K562 (cell line): Measurements from ENCODE around the gene SLC22A1. TPM values are rescaled to one million over a fixed set of nuclear protein-coding genes. Genes with fewer than 3 reads are reported as not detected.

Experiments
- ETS2 ChIP-seq: IDR thresholded peaks from 2 replicates; pipeline ENCODE4 v1.6.1; 2016; ENCODE audit warnings: borderline replicate concordance, missing genetic modification characterization, mild to moderate bottlenecking, moderate library complexity, missing compliant biosample characterization; ENCODE audit not compliant: poor library complexity, severe bottlenecking
- HIVEP1 ChIP-seq: fragments of 250-450 bp; sonication (Bioruptor Pico); IDR thresholded peaks from 2 replicates; pipeline ENCODE4 v1.4.0; 2020; ENCODE audit warnings: mild to moderate bottlenecking
- IFI16 ChIP-seq: fragments of 250-450 bp; sonication (Bioruptor Pico); IDR thresholded peaks from 2 replicates; pipeline ENCODE4 v2.1.2; 2022; ENCODE audit warnings: mild to moderate bottlenecking, inconsistent platforms
- NFRKB ChIP-seq: fragments of 450-650 bp; IDR thresholded peaks from 2 replicates; pipeline ENCODE4 v1.6.1; 2016; ENCODE audit warnings: low read depth
- PHF21A ChIP-seq: fragments of 450-650 bp; IDR thresholded peaks from 2 replicates; pipeline ENCODE4 v1.6.1; 2017; ENCODE audit warnings: low read depth, borderline replicate concordance
- POLR2A ChIP-seq: fragments of 450-650 bp; conservative IDR thresholded peaks from 2 replicates; pipeline ENCODE4 v1.6.1; 2016
- POLR2AphosphoS5 ChIP-seq: IDR thresholded peaks from 2 replicates; pipeline ENCODE4 v1.6.1; 2011; ENCODE audit warnings: mild to moderate bottlenecking, low read depth, low read length, moderate library complexity; ENCODE audit not compliant: control insufficient read depth, insufficient read depth
- SMC3 ChIP-seq: conservative IDR thresholded peaks from 2 replicates; pipeline ENCODE4 v1.6.1; 2011; ENCODE audit warnings: low read depth, low read length, improper control_type of control experiment; ENCODE audit not compliant: insufficient read depth
- ZNF561 ChIP-seq: fragments of 450-650 bp; formaldehyde crosslinking; conservative IDR thresholded peaks from 2 replicates; pipeline ENCODE4 v1.4.0; 2020; ENCODE audit warnings: mild to moderate bottlenecking, moderate library complexity
- polyA plus RNA-seq, 8 experiments: library from polyadenylated mRNA; depleted of rRNA in 4 of 8; stranded (reverse) in 5 of 8; unstranded in 3 of 8; fragments of >200 nt; fragmentation: Nextera tagmentation in 2 of 8; fragmentation: Illumina TruSeq in 1 of 8; extraction: Ambion mirVana in 2 of 8; extraction: Trizol in 1 of 8; gene quantifications; 2 replicates each; pipeline versions ENCODE4 v1.2.1 to v1.2.3, GENCODE V29; 2011 to 2014; ENCODE audit warnings: inconsistent platforms in 1 of 8, missing spikeins in 1 of 8
- total RNA-seq, 7 experiments: library from RNA; depleted of rRNA in 6 of 7; stranded (reverse); fragments of >200 nt in 6 of 7; fragmentation: Illumina TruSeq in 2 of 7; extraction: Trizol in 2 of 7; gene quantifications; 2 replicates each; pipeline versions ENCODE4 v1.2.1 to v1.2.3, GENCODE V29; 2011 to 2021; ENCODE audit warnings: low replicate concordance in 1 of 7
- TF ChIP-seq, protein P1 (sequence below), 2 experiments: fragments of 450-650 bp; formaldehyde crosslinking in 1 of 2; IDR thresholded peaks; 2 replicates each; pipeline versions ENCODE4 v1.4.0 to v1.6.1; 2014 to 2020; ENCODE audit warnings: mild to moderate bottlenecking in 2 of 2, borderline replicate concordance in 1 of 2, low read depth in 1 of 2
- TF ChIP-seq, protein P2 (sequence below): fragments of 450-650 bp; IDR thresholded peaks from 2 replicates; pipeline ENCODE4 v1.6.1; 2016
- TF ChIP-seq, protein P3 (sequence below): fragments of 250-450 bp; sonication (Bioruptor Pico); IDR thresholded peaks from 2 replicates; pipeline ENCODE4 v1.5.1; 2021; ENCODE audit warnings: mild to moderate bottlenecking
- TF ChIP-seq, protein P4 (sequence below): fragments of 450-650 bp; IDR thresholded peaks from 2 replicates; pipeline ENCODE4 v1.6.1; 2017; ENCODE audit warnings: antibody characterized with exemption

Gene SLC22A1
- total and polyA plus RNA-seq, 9 of the 15 experiments (the other 6 are each of a cell fraction or from before 2014, with no cell fraction given), result 0.11 to 0.60 (median 0.26) TPM; not detected in 4

- no peak for TF ChIP-seq ETS2 (tag)
- TF ChIP-seq, protein P1, sequence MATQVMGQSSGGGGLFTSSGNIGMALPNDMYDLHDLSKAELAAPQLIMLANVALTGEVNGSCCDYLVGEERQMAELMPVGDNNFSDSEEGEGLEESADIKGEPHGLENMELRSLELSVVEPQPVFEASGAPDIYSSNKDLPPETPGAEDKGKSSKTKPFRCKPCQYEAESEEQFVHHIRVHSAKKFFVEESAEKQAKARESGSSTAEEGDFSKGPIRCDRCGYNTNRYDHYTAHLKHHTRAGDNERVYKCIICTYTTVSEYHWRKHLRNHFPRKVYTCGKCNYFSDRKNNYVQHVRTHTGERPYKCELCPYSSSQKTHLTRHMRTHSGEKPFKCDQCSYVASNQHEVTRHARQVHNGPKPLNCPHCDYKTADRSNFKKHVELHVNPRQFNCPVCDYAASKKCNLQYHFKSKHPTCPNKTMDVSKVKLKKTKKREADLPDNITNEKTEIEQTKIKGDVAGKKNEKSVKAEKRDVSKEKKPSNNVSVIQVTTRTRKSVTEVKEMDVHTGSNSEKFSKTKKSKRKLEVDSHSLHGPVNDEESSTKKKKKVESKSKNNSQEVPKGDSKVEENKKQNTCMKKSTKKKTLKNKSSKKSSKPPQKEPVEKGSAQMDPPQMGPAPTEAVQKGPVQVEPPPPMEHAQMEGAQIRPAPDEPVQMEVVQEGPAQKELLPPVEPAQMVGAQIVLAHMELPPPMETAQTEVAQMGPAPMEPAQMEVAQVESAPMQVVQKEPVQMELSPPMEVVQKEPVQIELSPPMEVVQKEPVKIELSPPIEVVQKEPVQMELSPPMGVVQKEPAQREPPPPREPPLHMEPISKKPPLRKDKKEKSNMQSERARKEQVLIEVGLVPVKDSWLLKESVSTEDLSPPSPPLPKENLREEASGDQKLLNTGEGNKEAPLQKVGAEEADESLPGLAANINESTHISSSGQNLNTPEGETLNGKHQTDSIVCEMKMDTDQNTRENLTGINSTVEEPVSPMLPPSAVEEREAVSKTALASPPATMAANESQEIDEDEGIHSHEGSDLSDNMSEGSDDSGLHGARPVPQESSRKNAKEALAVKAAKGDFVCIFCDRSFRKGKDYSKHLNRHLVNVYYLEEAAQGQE (IDR thresholded peaks at IDR 0.05; ENCODE audit: borderline replicate concordance), result peak; percentile 41; the same call in 1 of the 2 replicates
- TF ChIP-seq, protein P1 (CRISPR knock-in tag; IDR thresholded peaks at IDR 0.05; ENCODE audit: low read depth), result no peak
- no peak for TF ChIP-seq NFRKB
- TF ChIP-seq IFI16 (CRISPR knock-in tag), result no peak
- no peak for TF ChIP-seq HIVEP1 (CRISPR knock-in tag)
- TF ChIP-seq, protein P2, sequence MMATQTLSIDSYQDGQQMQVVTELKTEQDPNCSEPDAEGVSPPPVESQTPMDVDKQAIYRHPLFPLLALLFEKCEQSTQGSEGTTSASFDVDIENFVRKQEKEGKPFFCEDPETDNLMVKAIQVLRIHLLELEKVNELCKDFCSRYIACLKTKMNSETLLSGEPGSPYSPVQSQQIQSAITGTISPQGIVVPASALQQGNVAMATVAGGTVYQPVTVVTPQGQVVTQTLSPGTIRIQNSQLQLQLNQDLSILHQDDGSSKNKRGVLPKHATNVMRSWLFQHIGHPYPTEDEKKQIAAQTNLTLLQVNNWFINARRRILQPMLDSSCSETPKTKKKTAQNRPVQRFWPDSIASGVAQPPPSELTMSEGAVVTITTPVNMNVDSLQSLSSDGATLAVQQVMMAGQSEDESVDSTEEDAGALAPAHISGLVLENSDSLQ, result 0 out of 2 replicates have a peak, but pooled peaks have one; percentile 6
- TF ChIP-seq PHF21A, result no peak
- TF ChIP-seq POLR2A, result no peak
- peak; percentile 10; the same call in 1 of the 2 replicates for TF ChIP-seq SMC3
- no peak for TF ChIP-seq ZNF561 (CRISPR knock-in tag)
- peak; percentile 22; the same call in 1 of the 2 replicates for TF ChIP-seq POLR2AphosphoS5
- TF ChIP-seq, protein P3, sequence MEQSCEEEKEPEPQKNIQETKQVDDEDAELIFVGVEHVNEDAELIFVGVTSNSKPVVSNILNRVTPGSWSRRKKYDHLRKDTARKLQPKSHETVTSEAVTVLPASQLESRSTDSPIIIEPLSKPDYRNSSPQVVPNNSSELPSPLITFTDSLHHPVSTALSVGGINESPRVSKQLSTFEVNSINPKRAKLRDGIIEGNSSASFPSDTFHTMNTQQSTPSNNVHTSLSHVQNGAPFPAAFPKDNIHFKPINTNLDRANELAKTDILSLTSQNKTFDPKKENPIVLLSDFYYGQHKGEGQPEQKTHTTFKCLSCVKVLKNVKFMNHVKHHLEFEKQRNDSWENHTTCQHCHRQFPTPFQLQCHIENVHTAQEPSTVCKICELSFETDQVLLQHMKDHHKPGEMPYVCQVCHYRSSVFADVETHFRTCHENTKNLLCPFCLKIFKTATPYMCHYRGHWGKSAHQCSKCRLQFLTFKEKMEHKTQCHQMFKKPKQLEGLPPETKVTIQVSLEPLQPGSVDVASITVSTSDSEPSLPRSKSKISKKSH (CRISPR knock-in tag), result no peak
- TF ChIP-seq, protein P4, sequence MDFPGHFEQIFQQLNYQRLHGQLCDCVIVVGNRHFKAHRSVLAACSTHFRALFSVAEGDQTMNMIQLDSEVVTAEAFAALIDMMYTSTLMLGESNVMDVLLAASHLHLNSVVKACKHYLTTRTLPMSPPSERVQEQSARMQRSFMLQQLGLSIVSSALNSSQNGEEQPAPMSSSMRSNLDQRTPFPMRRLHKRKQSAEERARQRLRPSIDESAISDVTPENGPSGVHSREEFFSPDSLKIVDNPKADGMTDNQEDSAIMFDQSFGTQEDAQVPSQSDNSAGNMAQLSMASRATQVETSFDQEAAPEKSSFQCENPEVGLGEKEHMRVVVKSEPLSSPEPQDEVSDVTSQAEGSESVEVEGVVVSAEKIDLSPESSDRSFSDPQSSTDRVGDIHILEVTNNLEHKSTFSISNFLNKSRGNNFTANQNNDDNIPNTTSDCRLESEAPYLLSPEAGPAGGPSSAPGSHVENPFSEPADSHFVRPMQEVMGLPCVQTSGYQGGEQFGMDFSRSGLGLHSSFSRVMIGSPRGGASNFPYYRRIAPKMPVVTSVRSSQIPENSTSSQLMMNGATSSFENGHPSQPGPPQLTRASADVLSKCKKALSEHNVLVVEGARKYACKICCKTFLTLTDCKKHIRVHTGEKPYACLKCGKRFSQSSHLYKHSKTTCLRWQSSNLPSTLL, result no peak
Observed at GRCh38 chr6:160102956-160103824, 18.4 kb upstream of the SLC22A1 start (continued).
